PC-9 (cell line): Measurements from ENCODE around the gene KLHL35.

Source experiments
- EZH2 ChIP-seq: fragments of 200-600 bp; sonication (generic); IDR thresholded peaks from 2 replicates; pipeline ENCODE4 v1.8.0; 2017; ENCODE audit warnings: antibody characterized with exemption, low read depth
- TF ChIP-seq, protein P1 (sequence below): fragments of 200-600 bp; sonication (generic); conservative IDR thresholded peaks from 2 replicates; pipeline ENCODE4 v1.6.1; 2017; ENCODE audit warnings: mixed run types, antibody characterized with exemption, mild to moderate bottlenecking, moderate library complexity

DNA sequence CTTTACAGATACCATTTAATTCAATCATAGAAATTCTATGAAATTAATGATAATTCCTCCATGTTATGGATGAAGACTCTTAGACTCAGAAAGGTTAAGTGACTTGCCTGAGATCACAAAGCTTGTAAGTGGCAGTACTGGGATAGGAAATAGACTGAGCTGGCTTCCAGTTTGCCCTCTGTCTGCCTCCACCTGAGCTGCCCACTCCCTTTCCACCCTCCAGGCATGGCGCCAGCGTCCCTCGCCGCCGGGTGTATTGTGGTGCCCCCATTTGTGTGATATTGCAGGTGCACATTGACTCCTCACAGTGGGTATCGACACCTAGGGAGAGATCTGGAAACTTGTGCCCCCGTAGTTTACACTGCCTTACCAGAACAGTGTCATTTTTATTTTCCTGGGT lies 43.1 kb downstream of the KLHL35 start:
- TF ChIP-seq, protein P1, sequence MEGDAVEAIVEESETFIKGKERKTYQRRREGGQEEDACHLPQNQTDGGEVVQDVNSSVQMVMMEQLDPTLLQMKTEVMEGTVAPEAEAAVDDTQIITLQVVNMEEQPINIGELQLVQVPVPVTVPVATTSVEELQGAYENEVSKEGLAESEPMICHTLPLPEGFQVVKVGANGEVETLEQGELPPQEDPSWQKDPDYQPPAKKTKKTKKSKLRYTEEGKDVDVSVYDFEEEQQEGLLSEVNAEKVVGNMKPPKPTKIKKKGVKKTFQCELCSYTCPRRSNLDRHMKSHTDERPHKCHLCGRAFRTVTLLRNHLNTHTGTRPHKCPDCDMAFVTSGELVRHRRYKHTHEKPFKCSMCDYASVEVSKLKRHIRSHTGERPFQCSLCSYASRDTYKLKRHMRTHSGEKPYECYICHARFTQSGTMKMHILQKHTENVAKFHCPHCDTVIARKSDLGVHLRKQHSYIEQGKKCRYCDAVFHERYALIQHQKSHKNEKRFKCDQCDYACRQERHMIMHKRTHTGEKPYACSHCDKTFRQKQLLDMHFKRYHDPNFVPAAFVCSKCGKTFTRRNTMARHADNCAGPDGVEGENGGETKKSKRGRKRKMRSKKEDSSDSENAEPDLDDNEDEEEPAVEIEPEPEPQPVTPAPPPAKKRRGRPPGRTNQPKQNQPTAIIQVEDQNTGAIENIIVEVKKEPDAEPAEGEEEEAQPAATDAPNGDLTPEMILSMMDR, result no peak
- no peak for TF ChIP-seq EZH2
